DND-41 (cell line): ENCODE data around the gene NUDT6.

Experiments
- CTCF ChIP-seq: IDR thresholded peaks from 2 replicates; pipeline ENCODE4 v1.5.1; 2012; ENCODE audit warnings: borderline replicate concordance, low read length, moderate library complexity, mild to moderate bottlenecking; ENCODE audit not compliant: poor library complexity, severe bottlenecking; ENCODE audit errors: extremely low read depth
- EZH2 ChIP-seq: IDR thresholded peaks from 3 replicates; pipeline ENCODE4 v1.6.1; 2012; ENCODE audit warnings: borderline replicate concordance, low read depth, mild to moderate bottlenecking, moderate library complexity, low read length, inconsistent platforms; ENCODE audit not compliant: severe bottlenecking

- TF ChIP-seq CTCF (no peak), EZH2 (no peak)
Measured at GRCh38 chr4:122959981-122960610, 37.7 kb upstream of the NUDT6 start.
